Activated CD8-positive, alpha-beta memory T cell treated with anti-CD3 and anti-CD28 coated beads for 36 hours (primary cell): ENCODE measurements around the gene PRR16. TPM values are rescaled to one million over a fixed set of nuclear protein-coding genes. Genes with fewer than 3 reads are reported as not detected.

Experiments
- CTCF ChIA-PET: fragments of 350-600 bp; sonication (Branson Sonifier 250); formaldehyde crosslinking; loops from one replicate; lab custom pipeline; 2021; ENCODE audit warnings: antibody characterized with exemption; lab: Charles Lee
- POLR2A ChIA-PET: fragments of 350-600 bp; sonication (Branson Sonifier 250); formaldehyde crosslinking; loops from one replicate; lab custom pipeline; 2021; ENCODE audit warnings: antibody characterized with exemption; lab: Charles Lee
- total RNA-seq, 2 experiments: library from RNA; stranded (reverse); gene quantifications; one replicate each; pipeline ENCODE4 v1.2.3, GENCODE V29; 2021

The PRR16 gene
- total RNA-seq, 2 experiments from 2014 or later: not detected

- ChIA-PET POLR2A (no interaction called here), CTCF (no interaction called here)
These were observed 86.3 kb downstream of the PRR16 start for GRCh38 chr5:120550358-120550757.

- ChIA-PET CTCF (no interaction called here), POLR2A (no interaction called here)
These were observed 88.5 kb downstream of the PRR16 start for GRCh38 chr5:120552638-120553037.

- POLR2A ChIA-PET: no interaction called here
- CTCF ChIA-PET: no interaction called here
These were observed 91.2 kb downstream of the PRR16 start for GRCh38 chr5:120555345-120555744.

- POLR2A ChIA-PET: no interaction called here
- CTCF ChIA-PET: no interaction called here
These were observed 99.9 kb downstream of the PRR16 start for GRCh38 chr5:120564013-120564412.

- ChIA-PET POLR2A (no interaction called here), CTCF (no interaction called here)
These were observed 103.0 kb downstream of the PRR16 start for GRCh38 chr5:120567066-120567465.

GRCh38 chr5:120567921-120568320 is 103.8 kb downstream of the PRR16 start:
- POLR2A ChIA-PET: no interaction called here
- CTCF ChIA-PET: no interaction called here

- ChIA-PET POLR2A (no interaction called here), CTCF (no interaction called here)
These were observed 104.6 kb downstream of the PRR16 start for GRCh38 chr5:120568711-120569110.

GRCh38 chr5:120576588-120576987 is 112.5 kb downstream of the PRR16 start:
- ChIA-PET POLR2A (no interaction called here), CTCF (no interaction called here)

- POLR2A ChIA-PET: no interaction called here
- CTCF ChIA-PET: no interaction called here
These were observed 118.5 kb downstream of the PRR16 start for GRCh38 chr5:120582635-120583034.

GRCh38 chr5:120586646-120587045 is 122.5 kb downstream of the PRR16 start:
- POLR2A ChIA-PET: no interaction called here
- CTCF ChIA-PET: no interaction called here

- ChIA-PET POLR2A (no interaction called here), CTCF (no interaction called here)
These were observed 127.8 kb downstream of the PRR16 start for GRCh38 chr5:120591911-120592310.

GRCh38 chr5:120599576-120599975 is 135.5 kb downstream of the PRR16 start:
- ChIA-PET POLR2A (no interaction called here), CTCF (no interaction called here)

- ChIA-PET POLR2A (no interaction called here), CTCF (no interaction called here)
These were observed 136.5 kb downstream of the PRR16 start for GRCh38 chr5:120600639-120601038.

- POLR2A ChIA-PET: no interaction called here
- CTCF ChIA-PET: no interaction called here
These were observed 137.9 kb downstream of the PRR16 start for GRCh38 chr5:120602033-120602432.

GRCh38 chr5:120604884-120605283 is 140.8 kb downstream of the PRR16 start:
- CTCF ChIA-PET: no interaction called here

GRCh38 chr5:120605325-120606079 is 141.4 kb downstream of the PRR16 start:
- ChIA-PET POLR2A (no interaction called here), CTCF (no interaction called here)

More at GRCh38 chr5:120604884-120605283, 140.8 kb downstream of the PRR16 start:
- POLR2A ChIA-PET: no interaction called here

- POLR2A ChIA-PET: no interaction called here
- CTCF ChIA-PET: no interaction called here
These were observed 145.5 kb downstream of the PRR16 start for GRCh38 chr5:120609570-120609969.

- CTCF ChIA-PET: no interaction called here
- POLR2A ChIA-PET: no interaction called here
These were observed 146.0 kb downstream of the PRR16 start for GRCh38 chr5:120610145-120610544.

GRCh38 chr5:120613729-120614128 is 149.6 kb downstream of the PRR16 start:
- CTCF ChIA-PET: no interaction called here
- POLR2A ChIA-PET: no interaction called here

- CTCF ChIA-PET: no interaction called here
- POLR2A ChIA-PET: no interaction called here
These were observed 150.6 kb downstream of the PRR16 start for GRCh38 chr5:120614531-120615180.

GRCh38 chr5:120615967-120616645 is 152.0 kb downstream of the PRR16 start:
- CTCF ChIA-PET: no interaction called here
- POLR2A ChIA-PET: no interaction called here
